Panc1 (cell line): Measurements from ENCODE around the gene ACSL5. TPM values are rescaled to one million over a fixed set of nuclear protein-coding genes. Genes with fewer than 3 reads are reported as not detected.

ENCODE experiments used
- ATAC-seq: fragments of 200-7000 bp; cut with Tn5 transposase; 2 replicates; pipeline ENCODE4 v1.9.1; 2020; ENCODE audit warnings: mild to moderate bottlenecking, moderate library complexity
- BruUV-seq: library from RNA; stranded (reverse); fragments of 400-500 nt; replicated peaks from 2 replicates; lab custom pipeline; 2021; lab: Mats Ljungman, UMichigan
- CTCF ChIA-PET: fragments of 300-600 bp; sonication (Branson Sonifier 250); formaldehyde crosslinking; loops from one replicate; lab custom pipeline; 2022; ENCODE audit warnings: antibody characterized with exemption; lab: Charles Lee
- POLR2A ChIA-PET: fragments of 300-600 bp; sonication (Branson Sonifier 250); formaldehyde crosslinking; loops from one replicate; lab custom pipeline; 2022; ENCODE audit warnings: antibody characterized with exemption; lab: Charles Lee
- DNase-seq: peaks from one replicate; pipeline ENCODE4 v3.0.0-alpha.2; 2010; ENCODE audit warnings: low read depth, low spot score
- H3K27ac ChIP-seq: 2 replicates; pipeline ENCODE4 v1.5.1; 2011; ENCODE audit warnings: mild to moderate bottlenecking, low read length, inconsistent platforms
- H3K27me3 ChIP-seq: fragments of 200-500 bp; sonication (Bioruptor generic); 2 replicates; pipeline ENCODE4 v1.6.0; 2014; ENCODE audit warnings: low read length, inconsistent platforms; ENCODE audit not compliant: control insufficient read depth, insufficient read depth
- H3K36me3 ChIP-seq: fragments of 200-500 bp; sonication (Bioruptor generic); 2 replicates; pipeline ENCODE4 v1.5.1; 2014; ENCODE audit warnings: inconsistent platforms, mild to moderate bottlenecking, low read length, moderate library complexity; ENCODE audit not compliant: control insufficient read depth, insufficient read depth
- H3K4me1 ChIP-seq: 2 replicates; pipeline ENCODE4 v1.5.1; 2011; ENCODE audit warnings: inconsistent platforms, mild to moderate bottlenecking, low read length, moderate library complexity; ENCODE audit not compliant: control insufficient read depth, insufficient read depth
- H3K4me3 ChIP-seq, 2 experiments: 2 replicates each; pipeline ENCODE4 v1.5.1; 2011 to 2012; ENCODE audit warnings: low read depth in 2 of 2, low read length in 2 of 2, mild to moderate bottlenecking in 2 of 2, inconsistent platforms in 1 of 2, moderate library complexity in 1 of 2
- H3K9me3 ChIP-seq: fragments of 200-500 bp; sonication (Bioruptor generic); 2 replicates; pipeline ENCODE4 v1.5.1; 2014; ENCODE audit warnings: low read depth, mild to moderate bottlenecking, inconsistent platforms, low read length, moderate library complexity; ENCODE audit not compliant: control insufficient read depth, insufficient read depth
- CTCF ChIP-seq: fragments of 450-650 bp; IDR thresholded peaks from 2 replicates; pipeline ENCODE4 v1.5.1; 2017; ENCODE audit warnings: mild to moderate bottlenecking
- POLR2AphosphoS5 ChIP-seq: IDR thresholded peaks from 2 replicates; pipeline ENCODE4 v1.6.1; 2012; ENCODE audit warnings: mild to moderate bottlenecking, low read depth, low read length, moderate library complexity
- REST ChIP-seq, 2 experiments: IDR thresholded peaks; 2 replicates each; pipeline ENCODE4 v1.6.1; 2011 to 2012; ENCODE audit warnings: low read depth in 2 of 2, control low read depth in 1 of 2, low read length in 1 of 2, mild to moderate bottlenecking in 1 of 2, moderate library complexity in 1 of 2; ENCODE audit not compliant: insufficient read depth in 1 of 2
- SIN3A ChIP-seq: IDR thresholded peaks from 2 replicates; pipeline ENCODE4 v1.6.1; 2012; ENCODE audit warnings: low read depth, mild to moderate bottlenecking, low read length, moderate library complexity, borderline replicate concordance; ENCODE audit not compliant: insufficient read depth
- TCF7L2 ChIP-seq: IDR thresholded peaks from 2 replicates; pipeline ENCODE4 v1.6.1; 2011; ENCODE audit warnings: mild to moderate bottlenecking, low read depth, low read length, inconsistent platforms
- in situ Hi-C: cut with HindIII; loops from 2 replicates; pipeline ENCODE4 v1.10.0; 2016; ENCODE audit warnings: low sequenced_read_pairs, low pct_unique_long_range_greater_than_20kb
- intact Hi-C: fragments of 100-400 bp; cut with micrococcal nuclease; formaldehyde crosslinking; loops from one replicate; pipeline ENCODE4 v1.10.0; 2022; ENCODE audit not compliant: unreplicated experiment
- total RNA-seq: library from RNA; stranded (reverse); gene quantifications from one replicate; pipeline ENCODE4 v1.2.1, GENCODE V29; 2021; ENCODE audit not compliant: unreplicated experiment

Gene ACSL5
- total RNA-seq, 1 experiment from 2014 or later, result 2.4 TPM

- H3K4me3 ChIP-seq, result no peak overlapping the region
- intact Hi-C loops, result no loop called here
- no peak for DNase-seq
These were observed 11.1 kb upstream of the ACSL5 start for GRCh38 chr10:112362833-112363232.

More at GRCh38 chr10:112362833-112363232, 11.1 kb upstream of the ACSL5 start:
- in situ Hi-C loops, result no loop called here
- BruUV-seq, result no TSS peak
- H3K9me3 ChIP-seq, result no peaks in the 10 kb centered on the region
- peaks cover 2% of the 10 kb centered on the region; the same call in 1 of the 2 replicates for H3K27me3 ChIP-seq
- CTCF ChIA-PET, result no interaction called here
- H3K4me1 ChIP-seq, result peaks cover 4% of the 10 kb centered on the region; the same call in 1 of the 2 replicates
- POLR2A ChIA-PET, result no interaction called here
- H3K27ac ChIP-seq, result no peak overlapping the region
- ATAC-seq, result no peak
- no peaks in the 10 kb centered on the region for H3K36me3 ChIP-seq
- no peak for TF ChIP-seq SIN3A
- no peak for TF ChIP-seq REST (IDR thresholded peaks at IDR 0.05; ENCODE audit: insufficient read depth in 1 of 2, low read depth in 2 of 2, low read length in 1 of 2)
- no peak for TF ChIP-seq CTCF
- no peak for TF ChIP-seq TCF7L2
- no peak for TF ChIP-seq POLR2AphosphoS5
